K562 (cell line): ENCODE data around the gene TBX1. TPM values are rescaled to one million over a fixed set of nuclear protein-coding genes. Genes with fewer than 3 reads are reported as not detected.
A peak's percentile ranks its signal among the peaks of the same experiment; 100 is the strongest.

Source experiments
- ATAC-seq: fragments of 200-7000 bp; cut with Tn5 transposase; 3 replicates; pipeline ENCODE4 v1.9.1; 2020; ENCODE audit warnings: moderate library complexity
- BruUV-seq: library from RNA; stranded (reverse); fragments of 400-500 nt; replicated peaks from 2 replicates; lab custom pipeline; 2021; lab: Mats Ljungman, UMichigan
- CTCF ChIA-PET: fragments of 300-600 bp; formaldehyde crosslinking; extraction: SDS; loops from one replicate; lab custom pipeline; 2021; ENCODE audit warnings: low intra/inter-chr PET ratio; lab: Yijun Ruan, JAX
- POLR2A ChIA-PET: fragments of 300-600, 350-650 bp; sonication (Branson Sonifier 250); formaldehyde crosslinking; extraction: SDS; loops from one replicate; lab custom pipeline; 2021; ENCODE audit warnings: antibody characterized with exemption, inconsistent platforms; lab: Yijun Ruan, JAX
- DNase-seq, 4 experiments: peaks; one replicate each; pipeline versions ENCODE4 v3.0.0 to v3.0.0-alpha.2; 2011 to 2018; ENCODE audit warnings: low spot score in 3 of 4, mixed read lengths in 3 of 4; ENCODE audit errors: extremely low read depth in 1 of 4
- FAIRE-seq: peaks from 2 replicates; lab custom pipeline; 2011; peaks lifted over from hg19 to GRCh38; lab: Jason Lieb, UNC
- H2AFZ ChIP-seq: 2 replicates; pipeline ENCODE4 v1.6.0; 2011; ENCODE audit warnings: low read depth, low read length, control low read depth, inconsistent platforms
- H3K27ac ChIP-seq: fragments of 200-600 bp; 3 replicates; pipeline ENCODE4 v1.8.0; 2011; ENCODE audit warnings: low read depth, mild to moderate bottlenecking, control low read depth, inconsistent platforms, low read length, moderate library complexity, mixed read lengths; ENCODE audit errors: extremely low read depth
- H3K27me3 ChIP-seq, 2 experiments: fragments of 300-600 bp in 1 of 2; 2 replicates in 1 of 2; 3 replicates in 1 of 2; pipeline versions ENCODE4 v1.6.0 to v1.8.0; 2011; ENCODE audit warnings: inconsistent platforms in 2 of 2, low read length in 2 of 2, mild to moderate bottlenecking in 1 of 2, mixed read lengths in 1 of 2, moderate library complexity in 1 of 2; ENCODE audit not compliant: control insufficient read depth in 2 of 2, insufficient read depth in 2 of 2
- H3K36me3 ChIP-seq: fragments of 300-600 bp; 3 replicates; pipeline ENCODE4 v1.8.0; 2011; ENCODE audit warnings: mild to moderate bottlenecking, low read length, inconsistent platforms; ENCODE audit not compliant: control insufficient read depth, insufficient read depth
- H3K4me1 ChIP-seq, 2 experiments: fragments of 200-600 bp in 1 of 2; replicated peaks in 1 of 2; 2 replicates in 1 of 2; 3 replicates in 1 of 2; pipeline versions ENCODE4 v1.5.1 to v1.8.0; 2011; ENCODE audit warnings: inconsistent platforms in 2 of 2, low read length in 2 of 2, mild to moderate bottlenecking in 1 of 2, mixed read lengths in 1 of 2, moderate library complexity in 1 of 2; ENCODE audit not compliant: control insufficient read depth in 2 of 2, insufficient read depth in 2 of 2
- H3K4me2 ChIP-seq: 2 replicates; pipeline ENCODE4 v1.6.1; 2011; ENCODE audit warnings: low read length, control low read depth, inconsistent platforms, mixed read lengths; ENCODE audit not compliant: insufficient read depth
- H3K4me3 ChIP-seq: fragments of 200-600 bp; sonication (generic), shearing (Covaris generic); 2 replicates; pipeline ENCODE4 v1.5.1; 2016; ENCODE audit warnings: control low read depth, inconsistent platforms
- H3K79me2 ChIP-seq: fragments of 200-600 bp; 3 replicates; pipeline ENCODE4 v1.8.0; 2011; ENCODE audit warnings: low read length, inconsistent platforms; ENCODE audit not compliant: control insufficient read depth, insufficient read depth
- H3K9ac ChIP-seq, 2 experiments: 2 replicates each; pipeline versions ENCODE4 v1.6.0 to v1.6.1; 2011; ENCODE audit warnings: low read depth in 2 of 2, low read length in 2 of 2, control low read depth in 1 of 2, inconsistent platforms in 1 of 2, mild to moderate bottlenecking in 1 of 2, mixed read lengths in 1 of 2; ENCODE audit not compliant: insufficient read depth in 1 of 2
- H3K9me1 ChIP-seq: one replicate; pipeline ENCODE4 v1.6.0; 2011; ENCODE audit warnings: inconsistent platforms, mild to moderate bottlenecking, low read length, moderate library complexity; ENCODE audit not compliant: control insufficient read depth, insufficient read depth
- H3K9me3 ChIP-seq: replicated peaks from 2 replicates; pipeline ENCODE4 v1.5.1; 2011; ENCODE audit warnings: low read depth, low read length, inconsistent platforms; ENCODE audit not compliant: control insufficient read depth, insufficient read depth
- H4K20me1 ChIP-seq: replicated peaks from 2 replicates; pipeline ENCODE4 v1.6.1; 2011; ENCODE audit warnings: low read length, inconsistent platforms, mixed read lengths; ENCODE audit not compliant: control insufficient read depth, insufficient read depth
- CREB3L1 ChIP-seq: fragments of 450-650 bp; IDR thresholded peaks from 2 replicates; pipeline ENCODE4 v1.6.1; 2014; ENCODE audit warnings: low read depth, mild to moderate bottlenecking, moderate library complexity, borderline replicate concordance
- ELF1 ChIP-seq: fragments of 200-800 bp; sonication (Bioruptor generic); IDR thresholded peaks from 2 replicates; pipeline ENCODE4 v1.6.1; 2016; ENCODE audit warnings: missing genetic modification characterization, missing compliant biosample characterization
- ETV1 ChIP-seq: fragments of 450-650 bp; conservative IDR thresholded peaks from 2 replicates; pipeline ENCODE4 v1.6.1; 2016; ENCODE audit warnings: missing genetic modification characterization, control low read depth, low read depth, missing compliant biosample characterization
- FIP1L1 ChIP-seq: fragments of 200-400 bp; formaldehyde crosslinking; IDR thresholded peaks from 2 replicates; pipeline ENCODE4 v1.6.1; 2018; ENCODE audit warnings: mild to moderate bottlenecking, low read depth, low read length; ENCODE audit not compliant: poor library complexity, severe bottlenecking
- FOXA3 ChIP-seq, 2 experiments: fragments of 450-650 bp in 1 of 2; sonication (generic) in 1 of 2; formaldehyde crosslinking; IDR thresholded peaks in 1 of 2; conservative IDR thresholded peaks in 1 of 2; 2 replicates each; pipeline versions ENCODE4 v1.4.0 to v1.8.0; 2020 to 2022; ENCODE audit warnings: mild to moderate bottlenecking in 2 of 2, missing genetic modification reagents in 1 of 2
- IFI16 ChIP-seq: fragments of 250-450 bp; sonication (Bioruptor Pico); IDR thresholded peaks from 2 replicates; pipeline ENCODE4 v2.1.2; 2022; ENCODE audit warnings: mild to moderate bottlenecking, inconsistent platforms
- MAFG ChIP-seq: fragments of 450-650 bp; conservative IDR thresholded peaks from 2 replicates; pipeline ENCODE4 v1.6.1; 2016; ENCODE audit warnings: missing genetic modification characterization, missing compliant biosample characterization
- PHB ChIP-seq: fragments of 250-450 bp; sonication (Bioruptor Pico); IDR thresholded peaks from 2 replicates; pipeline ENCODE4 v1.5.0; 2021
- PHF8 ChIP-seq: fragments of 200-600 bp; sonication (generic); IDR thresholded peaks from 2 replicates; pipeline ENCODE4 v1.6.1; 2012; ENCODE audit warnings: mixed run types, mild to moderate bottlenecking, inconsistent platforms, low read length, moderate library complexity, borderline replicate concordance
- THAP12 ChIP-seq: fragments of 250-450 bp; sonication (Bioruptor Pico); IDR thresholded peaks from 2 replicates; pipeline ENCODE4 v1.9.0; 2021; ENCODE audit warnings: mild to moderate bottlenecking, inconsistent platforms
- ZBTB9 ChIP-seq: fragments of 450-650 bp; formaldehyde crosslinking; IDR thresholded peaks from 2 replicates; pipeline ENCODE4 v1.4.0; 2020; ENCODE audit warnings: mild to moderate bottlenecking, moderate library complexity
- ZFPM2 ChIP-seq: fragments of 250-450 bp; sonication (Bioruptor Pico); IDR thresholded peaks from 2 replicates; pipeline ENCODE4 v1.5.1; 2022; ENCODE audit warnings: mild to moderate bottlenecking
- ZNF280B ChIP-seq: fragments of 250-450 bp; sonication (Bioruptor Pico); IDR thresholded peaks from 2 replicates; pipeline ENCODE4 v1.5.1; 2021; ENCODE audit warnings: mild to moderate bottlenecking
- ZNF668 ChIP-seq: fragments of 250-450 bp; sonication (Bioruptor Pico); IDR thresholded peaks from 2 replicates; pipeline ENCODE4 v1.8.0; 2022; ENCODE audit warnings: mild to moderate bottlenecking, inconsistent platforms
- WGBS: fragments of 100-300 bp; shearing (Covaris generic); methylation state at CpG from one replicate; pipeline ENCODE4 v1.1.6; 2016; ENCODE audit warnings: low coverage, mixed read lengths; ENCODE audit not compliant: insufficient coverage; ENCODE audit errors: missing lambda C conversion rate; 5-methylcytosine and 5-hydroxymethylcytosine counted together
- in situ Hi-C: fragments of 300-500 bp; cut with MboI; formaldehyde crosslinking; loops from 4 replicates; pipeline ENCODE4 v1.15.0; 2018; ENCODE audit warnings: inconsistent platforms, mixed read lengths
- intact Hi-C: fragments of 100-400 bp; cut with micrococcal nuclease; formaldehyde crosslinking; loops from 2 replicates; pipeline ENCODE4 v1.14.2; 2022
- polyA plus RNA-seq, 8 experiments: library from polyadenylated mRNA; depleted of rRNA in 4 of 8; stranded (reverse) in 5 of 8; unstranded in 3 of 8; fragments of >200 nt; fragmentation: Nextera tagmentation in 2 of 8; fragmentation: Illumina TruSeq in 1 of 8; extraction: Ambion mirVana in 2 of 8; extraction: Trizol in 1 of 8; gene quantifications; 2 replicates each; pipeline versions ENCODE4 v1.2.1 to v1.2.3, GENCODE V29; 2011 to 2014; ENCODE audit warnings: inconsistent platforms in 1 of 8, missing spikeins in 1 of 8
- total RNA-seq, 7 experiments: library from RNA; depleted of rRNA in 6 of 7; stranded (reverse); fragments of >200 nt in 6 of 7; fragmentation: Illumina TruSeq in 2 of 7; extraction: Trizol in 2 of 7; gene quantifications; 2 replicates each; pipeline versions ENCODE4 v1.2.1 to v1.2.3, GENCODE V29; 2011 to 2021; ENCODE audit warnings: low replicate concordance in 1 of 7

Gene TBX1
- total and polyA plus RNA-seq, 9 of the 15 experiments (the other 6 are each of a cell fraction or from before 2014, with no cell fraction given) = 0.07 to 35.0 (median 3.9) TPM

- FAIRE-seq (peak; percentile 51), DNase-seq (no peak), ATAC-seq (no peak)
- POLR2A ChIA-PET = interaction anchor here (0.6 to 3.5 kb wide), 9 partner anchors 8 to 339 kb away, joined by 3 to 11 read pairs (median 3); partner anchors contain the start of genes GNB1L and RTL10
- Histone ChIP-seq H3K36me3 (0 out of 3 replicates have a peak, but pooled peaks cover 3% of the 10 kb centered on the region), H3K9ac (peak overlapping the region in 1 of 2 experiments; percentile 46; a peak in 1 of 4 replicates), H3K27ac (no peak overlapping the region), H3K4me2 (no peak overlapping the region), H3K9me3 (no peaks in the 10 kb centered on the region), H3K4me3 (no peak overlapping the region), H3K27me3 (no peaks in the 10 kb centered on the region), H3K9me1 (no peaks in the 10 kb centered on the region), H2AFZ (no peak overlapping the region), H4K20me1 (peaks cover 29% of the 10 kb centered on the region), H3K79me2 (no peaks in the 10 kb centered on the region), H3K4me1 (peaks cover 13 to 67% of the 10 kb centered on the region in 2 experiments)
- in situ Hi-C loops = no loop called here
- no peak for TF ChIP-seq ZFPM2 (CRISPR knock-in tag)
- peak; percentile 3 for TF ChIP-seq FIP1L1
- no peak for TF ChIP-seq ZNF280B
- TF ChIP-seq PHB (CRISPR knock-in tag) = peak; percentile 59; the same call in 1 of the 2 replicates
- no peak for TF ChIP-seq IFI16 (CRISPR knock-in tag)
- no peak for TF ChIP-seq ZBTB9 (CRISPR knock-in tag)
- no peak for TF ChIP-seq MAFG (tag)
- no peak for TF ChIP-seq ELF1
- no peak for TF ChIP-seq CREB3L1
- TF ChIP-seq PHF8 = 0 out of 2 replicates have a peak, but pooled peaks have one; percentile 4
- peak; percentile 6; the same call in 1 of the 2 replicates for TF ChIP-seq ZNF668 (CRISPR knock-in tag)
- no peak for TF ChIP-seq ETV1 (tag)
- no peak for TF ChIP-seq FOXA3 (CRISPR knock-in tag; conservative IDR thresholded peaks at IDR 0.05 in 1 of 2, IDR thresholded peaks at IDR 0.05 in 1 of 2)
- TF ChIP-seq THAP12 (CRISPR knock-in tag) = 0 out of 2 replicates have a peak, but pooled peaks have one; percentile 22
- CTCF ChIA-PET = no interaction called here
- WGBS = 43% methylated on average over 8 of the region's 8 CpGs
- no TSS peak for BruUV-seq
- intact Hi-C loops = no loop called here
Observed at GRCh38 chr22:19805821-19806212, 45.2 kb downstream of the TBX1 start.
